HG02884 (cell line): ENCODE results near the gene LRRFIP1.
"Not testable (repeated sequence)": the region's sequence is repeated elsewhere in the genome, so short reads cannot be mapped to it uniquely, and the experiment has no call there.

Experiments
- ATAC-seq: cut with Tn5 transposase; IDR thresholded peaks from one replicate; pipeline ENCODE4 v1.9.1; 2021; ENCODE audit warnings: mild to moderate bottlenecking, moderate library complexity; ENCODE audit not compliant: unreplicated experiment

The LRRFIP1 gene

GRCh38 chr2:237682856-237683670 is 55.7 kb downstream of the LRRFIP1 start:
- ATAC-seq: no peak

- ATAC-seq: no peak
Measured at GRCh38 chr2:237685408-237685807, 58.0 kb downstream of the LRRFIP1 start.

- no peak for ATAC-seq
Measured at GRCh38 chr2:237686659-237687136, 59.3 kb downstream of the LRRFIP1 start.

GRCh38 chr2:237688081-237688480 is 60.7 kb downstream of the LRRFIP1 start:
- no peak for ATAC-seq

GRCh38 chr2:237688541-237688940 is 61.2 kb downstream of the LRRFIP1 start:
- ATAC-seq: not testable (repeated sequence)

- ATAC-seq: no peak
Measured at GRCh38 chr2:237689336-237690131, 62.1 kb downstream of the LRRFIP1 start.

- ATAC-seq: peak; percentile 26
Measured at GRCh38 chr2:237691029-237691907, 63.9 kb downstream of the LRRFIP1 start.

GRCh38 chr2:237691908-237692600 is 64.7 kb downstream of the LRRFIP1 start:
- ATAC-seq: peak; percentile 42

GRCh38 chr2:237692601-237693290 is 65.4 kb downstream of the LRRFIP1 start:
- peak; percentile 3 for ATAC-seq

- ATAC-seq: no peak
Measured at GRCh38 chr2:237693291-237693994, 66.1 kb downstream of the LRRFIP1 start.

GRCh38 chr2:237694415-237695194 is 67.2 kb downstream of the LRRFIP1 start:
- ATAC-seq: no peak

- no peak for ATAC-seq
Measured at GRCh38 chr2:237695201-237695780, 67.9 kb downstream of the LRRFIP1 start.

- no peak for ATAC-seq
Measured at GRCh38 chr2:237696461-237696860, 69.1 kb downstream of the LRRFIP1 start.

- ATAC-seq: no peak
Measured at GRCh38 chr2:237697586-237698357, 70.4 kb downstream of the LRRFIP1 start.

- ATAC-seq: no peak
Measured at GRCh38 chr2:237698358-237698694, 70.9 kb downstream of the LRRFIP1 start.

GRCh38 chr2:237699870-237700511 is 72.6 kb downstream of the LRRFIP1 start:
- ATAC-seq: no peak

GRCh38 chr2:237700512-237701032 is 73.2 kb downstream of the LRRFIP1 start:
- no peak for ATAC-seq
